Gastrocnemius medialis (tissue), 4 donors: Measurements from ENCODE around the gene PDAP1.

Experiments
- POLR2A ChIP-seq, 2 donors: fragments of 450-650 bp; IDR thresholded peaks; one replicate each; pipeline ENCODE4 v1.6.1; 2017; ENCODE audit warnings: antibody characterized with exemption in 2 of 2, mild to moderate bottlenecking in 2 of 2, moderate library complexity in 2 of 2
- TF ChIP-seq, protein P1 (sequence below), 5 experiments: fragments of 450-650 bp in 3 of 5; fragments of 200-600 bp in 2 of 5; sonication (generic) in 2 of 5; IDR thresholded peaks in 4 of 5; conservative IDR thresholded peaks in 1 of 5; 1 replicate in 4 of 5; 2 replicates in 1 of 5; pipeline ENCODE4 v1.5.1; 2016 to 2019; ENCODE audit warnings: antibody characterized with exemption in 5 of 5, mild to moderate bottlenecking in 3 of 5, moderate library complexity in 3 of 5

DNA sequence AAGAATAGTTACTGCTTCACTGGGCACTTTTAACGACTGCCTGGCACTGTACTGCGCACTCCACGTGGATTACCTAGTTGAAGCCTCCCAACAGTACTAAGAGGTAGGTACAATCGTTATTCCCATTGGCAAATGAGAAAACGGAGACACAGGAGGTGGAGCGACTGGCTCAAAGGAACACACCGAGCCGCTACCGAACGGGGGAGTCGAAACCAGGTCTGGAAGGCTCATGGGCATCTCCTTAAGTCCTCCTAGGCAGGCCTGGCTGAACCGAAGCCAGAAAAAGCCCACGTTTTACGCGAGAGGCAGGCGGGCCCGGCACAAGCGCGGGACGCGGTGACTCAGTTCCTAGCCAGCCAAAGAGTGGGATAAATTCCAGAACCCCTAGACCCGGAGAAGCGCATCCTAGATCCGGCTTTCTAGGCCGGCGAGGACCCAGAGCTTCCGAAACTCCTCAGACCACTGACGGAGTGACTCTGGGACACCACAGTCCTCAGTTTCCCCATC, 472 bp downstream of the PDAP1 start:
- TF ChIP-seq, protein P1, sequence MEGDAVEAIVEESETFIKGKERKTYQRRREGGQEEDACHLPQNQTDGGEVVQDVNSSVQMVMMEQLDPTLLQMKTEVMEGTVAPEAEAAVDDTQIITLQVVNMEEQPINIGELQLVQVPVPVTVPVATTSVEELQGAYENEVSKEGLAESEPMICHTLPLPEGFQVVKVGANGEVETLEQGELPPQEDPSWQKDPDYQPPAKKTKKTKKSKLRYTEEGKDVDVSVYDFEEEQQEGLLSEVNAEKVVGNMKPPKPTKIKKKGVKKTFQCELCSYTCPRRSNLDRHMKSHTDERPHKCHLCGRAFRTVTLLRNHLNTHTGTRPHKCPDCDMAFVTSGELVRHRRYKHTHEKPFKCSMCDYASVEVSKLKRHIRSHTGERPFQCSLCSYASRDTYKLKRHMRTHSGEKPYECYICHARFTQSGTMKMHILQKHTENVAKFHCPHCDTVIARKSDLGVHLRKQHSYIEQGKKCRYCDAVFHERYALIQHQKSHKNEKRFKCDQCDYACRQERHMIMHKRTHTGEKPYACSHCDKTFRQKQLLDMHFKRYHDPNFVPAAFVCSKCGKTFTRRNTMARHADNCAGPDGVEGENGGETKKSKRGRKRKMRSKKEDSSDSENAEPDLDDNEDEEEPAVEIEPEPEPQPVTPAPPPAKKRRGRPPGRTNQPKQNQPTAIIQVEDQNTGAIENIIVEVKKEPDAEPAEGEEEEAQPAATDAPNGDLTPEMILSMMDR (IDR thresholded peaks at IDR 0.05 in 4 of 5, conservative IDR thresholded peaks at IDR 0.05 in 1 of 5): no peak
- TF ChIP-seq POLR2A (IDR thresholded peaks at IDR 0.05): no peak
